Measurements from ENCODE around the gene LNX2.

DNA sequence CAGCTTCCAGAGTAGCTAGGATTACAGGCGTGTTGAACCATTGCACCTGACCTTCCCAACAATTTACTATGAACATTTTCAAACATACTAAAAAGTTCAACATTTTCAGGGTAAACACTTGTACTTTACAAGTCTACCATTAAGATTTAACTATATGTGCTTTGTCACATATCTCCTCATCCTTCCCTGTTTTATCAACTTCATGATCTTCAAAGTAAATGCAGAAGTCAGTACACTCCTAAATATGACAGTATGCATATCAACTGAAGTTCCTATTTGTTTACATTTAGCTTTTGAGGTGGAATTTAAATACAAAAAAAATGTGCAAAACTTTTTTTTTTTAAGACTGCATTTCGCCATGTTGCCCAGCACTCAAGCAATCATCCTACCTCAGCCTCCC lies 18.5 kb downstream of the LNX2 start:
- TF ChIP-seq, protein P1, sequence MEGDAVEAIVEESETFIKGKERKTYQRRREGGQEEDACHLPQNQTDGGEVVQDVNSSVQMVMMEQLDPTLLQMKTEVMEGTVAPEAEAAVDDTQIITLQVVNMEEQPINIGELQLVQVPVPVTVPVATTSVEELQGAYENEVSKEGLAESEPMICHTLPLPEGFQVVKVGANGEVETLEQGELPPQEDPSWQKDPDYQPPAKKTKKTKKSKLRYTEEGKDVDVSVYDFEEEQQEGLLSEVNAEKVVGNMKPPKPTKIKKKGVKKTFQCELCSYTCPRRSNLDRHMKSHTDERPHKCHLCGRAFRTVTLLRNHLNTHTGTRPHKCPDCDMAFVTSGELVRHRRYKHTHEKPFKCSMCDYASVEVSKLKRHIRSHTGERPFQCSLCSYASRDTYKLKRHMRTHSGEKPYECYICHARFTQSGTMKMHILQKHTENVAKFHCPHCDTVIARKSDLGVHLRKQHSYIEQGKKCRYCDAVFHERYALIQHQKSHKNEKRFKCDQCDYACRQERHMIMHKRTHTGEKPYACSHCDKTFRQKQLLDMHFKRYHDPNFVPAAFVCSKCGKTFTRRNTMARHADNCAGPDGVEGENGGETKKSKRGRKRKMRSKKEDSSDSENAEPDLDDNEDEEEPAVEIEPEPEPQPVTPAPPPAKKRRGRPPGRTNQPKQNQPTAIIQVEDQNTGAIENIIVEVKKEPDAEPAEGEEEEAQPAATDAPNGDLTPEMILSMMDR (IDR thresholded peaks at IDR 0.05; ENCODE audit: low read depth, low read length), result no peak
- no peak for TF ChIP-seq EZH2phosphoT487 (IDR thresholded peaks at IDR 0.05; ENCODE audit: low read depth)
